IPS-11a (cell line): ENCODE results near the gene PDE4A.

Source experiments
- H3K4me3 ChIP-seq: one replicate; pipeline ENCODE4 v1.5.1; 2013; ENCODE audit warnings: low read depth, low read length, control low read depth

Gene PDE4A

DNA sequence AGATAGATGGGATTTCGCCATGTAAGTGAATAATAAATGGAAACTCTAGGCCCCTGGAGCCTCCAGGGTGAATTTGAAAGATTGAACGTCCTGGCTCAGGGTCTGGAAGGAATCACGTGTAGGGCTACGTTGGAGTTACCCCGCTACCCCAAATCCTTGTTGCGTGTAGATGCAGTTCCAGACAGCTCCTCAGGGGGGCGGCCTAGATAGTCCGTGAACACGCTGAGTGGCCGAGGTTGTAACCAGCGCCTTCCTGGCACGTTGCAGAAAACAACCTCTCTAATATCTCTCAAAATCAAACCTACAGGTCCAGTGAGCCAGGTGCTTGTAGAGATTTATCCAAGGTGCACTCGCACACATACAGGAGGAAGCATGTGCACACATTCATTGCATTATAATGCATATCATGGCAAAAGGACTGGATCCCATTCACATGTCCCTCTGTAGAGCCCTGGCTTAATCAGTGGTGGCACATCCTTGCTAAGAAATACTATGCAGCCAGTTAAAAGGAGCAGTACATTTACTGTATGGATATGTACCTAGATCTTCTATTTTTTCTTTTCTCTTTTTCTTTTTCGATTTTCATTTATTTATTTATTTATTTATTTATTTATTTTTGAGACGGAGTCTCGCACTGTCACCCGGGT is 85.4 kb downstream of the PDE4A start:
- H3K4me3 ChIP-seq: no peak overlapping the region

DNA sequence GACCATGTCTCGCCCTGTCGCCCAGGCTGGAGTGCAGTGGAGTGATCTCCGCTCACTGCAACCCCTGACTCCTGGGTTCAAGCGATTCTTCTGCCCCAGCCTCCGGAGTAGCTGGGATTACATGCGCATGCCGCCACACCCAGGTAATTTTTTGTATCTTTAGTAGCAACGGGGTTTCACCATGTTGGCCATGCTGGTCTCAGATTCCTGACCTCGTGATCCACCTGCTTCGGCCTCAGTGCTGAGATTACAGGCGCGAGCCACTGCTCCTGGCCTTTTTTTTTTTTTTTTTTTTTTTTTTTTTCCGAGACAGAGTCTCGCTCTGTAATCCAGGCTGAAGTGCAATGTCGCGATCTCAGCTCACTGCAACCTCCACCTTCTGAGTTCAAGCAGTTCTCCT is 87.7 kb downstream of the PDE4A start:
- no peak overlapping the region for H3K4me3 ChIP-seq

DNA sequence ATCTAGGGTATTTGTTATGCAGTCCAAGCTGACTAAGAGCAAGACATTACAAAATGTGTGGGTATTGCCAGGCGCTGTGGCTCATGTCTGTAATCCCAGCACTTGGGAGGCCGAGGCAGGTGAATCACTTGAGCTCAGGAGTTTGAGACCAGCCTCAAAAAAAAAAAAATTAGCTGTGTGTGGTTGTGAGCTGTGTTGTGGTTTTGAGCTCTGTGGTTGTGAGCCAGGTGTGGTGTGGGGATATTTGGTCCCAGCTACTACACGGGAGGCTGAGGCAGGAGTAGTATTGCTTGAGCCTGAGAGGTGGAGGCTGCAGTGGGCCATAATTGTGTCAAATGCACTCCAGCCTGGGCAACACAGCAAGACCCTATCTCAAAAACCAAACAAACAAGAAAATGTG is 88.4 kb downstream of the PDE4A start:
- H3K4me3 ChIP-seq: no peak overlapping the region

DNA sequence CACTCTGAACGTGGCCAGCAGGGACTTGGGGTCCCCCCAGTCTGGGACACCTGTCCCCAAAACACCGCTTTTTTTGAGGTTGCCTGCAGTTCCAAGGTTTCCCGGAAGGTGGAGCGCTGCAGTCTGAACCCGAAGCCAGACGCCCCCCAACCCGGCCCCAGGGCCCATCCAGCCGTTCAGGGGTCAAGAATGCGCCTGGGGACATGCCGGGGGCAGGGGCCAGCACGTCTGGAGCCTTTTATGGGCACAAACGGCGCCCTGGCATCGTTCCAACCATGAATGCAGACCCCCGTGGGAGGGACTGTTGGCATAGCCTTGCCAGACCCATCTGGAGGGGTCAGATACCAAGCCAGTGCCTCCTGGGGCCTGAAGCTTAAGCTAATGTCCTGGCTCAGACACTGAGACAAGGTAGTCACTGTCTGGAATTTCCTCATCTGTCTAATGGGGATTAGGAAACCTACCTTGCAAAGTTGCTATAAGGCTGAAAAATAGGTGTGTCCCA is 90.0 kb downstream of the PDE4A start:
- H3K4me3 ChIP-seq: no peak overlapping the region

DNA sequence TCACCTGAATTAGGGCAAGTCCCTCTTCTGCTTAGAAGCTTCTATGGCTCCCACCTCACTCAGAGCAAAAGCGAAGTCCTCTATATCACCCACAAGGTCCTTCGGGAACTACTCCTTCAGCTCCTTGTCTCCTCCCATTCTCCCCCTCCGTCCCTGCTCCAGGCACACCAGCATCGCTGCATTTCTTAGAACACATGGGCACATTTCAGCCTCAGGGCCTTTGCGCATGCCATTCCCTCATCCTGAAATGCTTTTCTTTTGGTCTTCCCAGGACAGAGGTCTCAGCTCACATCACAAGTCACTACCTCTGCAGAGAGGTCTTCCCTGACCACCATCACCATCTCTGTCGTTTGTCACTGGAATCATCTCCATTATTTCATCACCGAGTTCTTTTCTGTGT is 92.9 kb downstream of the PDE4A start:
- no peak overlapping the region for H3K4me3 ChIP-seq

DNA sequence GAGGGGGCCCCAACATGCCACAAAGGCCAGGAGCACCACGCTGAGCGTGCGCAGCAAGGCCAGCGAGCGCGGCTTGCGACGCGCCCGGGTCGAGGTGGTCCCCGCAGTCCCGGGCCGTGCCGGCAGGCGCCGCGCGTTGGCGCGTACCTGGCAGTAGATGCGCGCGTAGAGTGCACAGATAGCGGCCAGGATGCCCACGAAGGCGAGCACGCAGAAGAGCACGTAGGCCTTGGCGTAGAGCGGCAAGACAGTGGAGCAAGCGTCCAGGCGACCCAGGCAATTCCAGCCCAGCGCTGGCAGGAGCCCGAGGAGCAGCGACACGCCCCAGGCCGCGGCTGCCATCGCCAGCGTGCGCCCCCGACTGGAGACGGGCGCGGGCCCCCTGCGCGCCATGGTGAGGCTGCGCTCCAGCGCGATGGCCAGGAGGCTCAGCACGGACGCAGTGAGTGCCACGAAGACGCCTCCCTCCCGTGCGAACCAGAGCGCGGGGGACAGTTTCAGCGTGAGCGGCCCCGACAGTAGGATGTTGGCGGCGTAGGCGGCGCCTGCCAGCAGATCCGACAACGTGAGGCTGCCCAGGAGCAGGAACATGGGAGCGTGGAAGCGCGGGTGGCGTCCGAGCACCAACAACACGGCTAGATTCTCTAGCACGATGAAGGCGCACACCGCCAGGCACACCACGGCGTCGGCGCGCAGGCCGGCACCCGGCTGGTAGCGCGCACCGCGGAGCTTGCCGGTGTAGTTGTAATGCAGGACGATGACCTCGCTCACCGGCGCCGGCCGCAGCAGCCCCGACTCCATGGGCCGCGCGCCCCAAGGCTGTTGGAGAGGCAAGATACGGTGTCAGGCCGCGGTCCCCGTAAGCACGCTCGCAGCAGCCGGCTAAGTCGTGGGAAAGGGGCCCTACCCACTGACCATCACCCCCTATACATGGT is 94.1 kb downstream of the PDE4A start:
- peak overlapping the region; percentile 41 for H3K4me3 ChIP-seq

DNA sequence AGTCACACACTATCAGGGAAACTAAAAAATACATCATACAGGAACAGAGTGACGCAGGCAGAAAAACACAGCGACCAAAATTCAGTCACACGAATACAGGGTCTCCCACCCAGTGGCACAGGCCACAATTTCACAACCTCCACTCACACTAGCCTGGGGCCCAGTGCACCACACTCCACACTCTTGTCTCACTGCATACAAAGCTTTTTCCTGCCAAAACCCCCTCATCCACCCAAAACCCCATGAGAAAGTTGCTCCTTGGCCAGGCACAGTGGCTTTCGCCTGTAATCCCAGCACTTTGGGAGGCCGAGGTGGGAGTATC is 95.7 kb downstream of the PDE4A start:
- H3K4me3 ChIP-seq: no peak overlapping the region

DNA sequence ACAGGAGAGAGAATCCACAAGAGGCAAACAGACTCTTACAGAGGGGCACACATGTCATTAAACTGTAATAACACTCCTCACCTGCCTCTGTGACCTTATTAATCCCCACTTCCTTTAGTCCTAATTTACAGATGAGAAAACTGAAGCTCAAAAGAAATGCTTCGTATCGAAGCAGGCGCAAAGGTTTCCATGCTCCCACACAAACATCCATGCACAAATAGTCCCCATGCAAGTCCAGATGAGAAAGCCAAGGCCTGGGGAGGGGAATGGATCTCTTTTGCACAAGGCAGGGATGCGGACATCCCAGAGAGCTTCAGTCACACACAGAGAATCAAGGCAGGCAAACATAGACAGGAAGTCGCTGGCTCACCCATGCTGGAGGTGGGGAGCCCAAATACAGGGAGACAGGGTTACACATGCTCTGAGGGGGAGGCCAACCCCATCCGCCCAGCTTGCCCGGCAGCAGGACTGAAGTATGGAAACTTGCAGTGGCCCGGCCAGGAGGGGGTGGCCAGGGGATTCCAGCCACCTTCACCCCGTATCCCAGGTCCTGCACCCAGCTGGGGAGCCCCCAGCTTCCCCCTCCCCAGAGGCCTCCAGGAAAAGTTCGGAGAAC is 96.4 kb downstream of the PDE4A start:
- peak overlapping the region; percentile 50 for H3K4me3 ChIP-seq

DNA sequence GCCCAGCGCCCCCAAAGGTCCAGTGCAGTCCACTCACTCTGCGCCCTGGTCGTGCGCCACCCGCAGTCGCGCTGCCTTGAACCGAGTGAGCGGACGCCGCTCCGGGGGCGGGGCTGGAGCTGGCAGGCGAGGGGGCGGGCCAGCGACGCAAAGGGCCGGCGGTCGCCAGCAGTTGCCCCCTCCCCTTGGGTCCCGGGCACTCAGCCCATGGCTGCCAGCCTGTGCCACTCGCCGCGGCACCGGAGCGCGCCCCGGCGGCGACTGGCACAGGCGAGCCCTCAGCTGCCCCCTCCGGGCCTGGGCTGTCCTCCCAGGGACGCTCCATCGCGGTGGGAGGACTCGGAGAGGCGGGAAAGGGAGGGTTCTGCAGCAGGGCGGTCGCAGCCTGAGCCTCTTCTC is 97.0 kb downstream of the PDE4A start, which contains the start of gene S1PR5:
TSS of gene S1PR5 (minus strand) at position 87 of the 399 bp plus-strand sequence. CDS start 2,436 bp downstream, outside the sequence.
- peak within 1 kb of the TSS; percentile 50 for H3K4me3 ChIP-seq

DNA sequence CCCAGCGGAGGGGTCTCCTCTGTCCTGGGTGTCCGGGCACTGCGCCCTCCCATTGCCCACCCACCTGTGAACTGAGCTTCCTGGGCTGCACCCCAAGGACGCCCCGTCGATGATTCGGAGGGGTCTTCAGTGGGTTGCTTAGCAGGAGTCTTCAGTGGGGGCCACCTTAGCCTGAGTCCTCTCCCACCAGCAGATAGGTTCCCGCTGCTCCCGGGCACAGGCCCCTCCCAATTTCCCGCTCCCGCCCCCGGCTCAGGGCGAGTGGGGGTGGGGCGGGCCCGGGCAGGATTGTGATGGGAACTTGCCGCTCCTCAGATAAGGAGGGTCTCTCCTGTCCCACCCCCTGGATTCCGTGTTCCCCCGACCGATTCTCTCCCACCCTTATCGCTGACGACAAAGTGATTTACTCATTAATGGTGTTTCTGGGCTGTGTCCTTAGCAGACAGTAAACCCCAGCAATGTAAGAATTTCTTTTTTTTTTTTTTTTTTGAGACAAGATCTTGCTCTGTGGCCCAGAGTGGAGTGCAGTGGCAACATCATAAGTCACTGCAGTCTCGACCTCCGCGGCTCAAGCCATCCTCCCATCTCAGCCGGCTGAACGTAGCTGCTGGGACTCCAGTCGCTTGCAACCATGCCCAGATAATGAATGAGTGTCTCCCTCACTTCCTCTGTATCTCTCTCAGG is 97.6 kb downstream of the PDE4A start:
- peak overlapping the region; percentile 50 for H3K4me3 ChIP-seq

DNA sequence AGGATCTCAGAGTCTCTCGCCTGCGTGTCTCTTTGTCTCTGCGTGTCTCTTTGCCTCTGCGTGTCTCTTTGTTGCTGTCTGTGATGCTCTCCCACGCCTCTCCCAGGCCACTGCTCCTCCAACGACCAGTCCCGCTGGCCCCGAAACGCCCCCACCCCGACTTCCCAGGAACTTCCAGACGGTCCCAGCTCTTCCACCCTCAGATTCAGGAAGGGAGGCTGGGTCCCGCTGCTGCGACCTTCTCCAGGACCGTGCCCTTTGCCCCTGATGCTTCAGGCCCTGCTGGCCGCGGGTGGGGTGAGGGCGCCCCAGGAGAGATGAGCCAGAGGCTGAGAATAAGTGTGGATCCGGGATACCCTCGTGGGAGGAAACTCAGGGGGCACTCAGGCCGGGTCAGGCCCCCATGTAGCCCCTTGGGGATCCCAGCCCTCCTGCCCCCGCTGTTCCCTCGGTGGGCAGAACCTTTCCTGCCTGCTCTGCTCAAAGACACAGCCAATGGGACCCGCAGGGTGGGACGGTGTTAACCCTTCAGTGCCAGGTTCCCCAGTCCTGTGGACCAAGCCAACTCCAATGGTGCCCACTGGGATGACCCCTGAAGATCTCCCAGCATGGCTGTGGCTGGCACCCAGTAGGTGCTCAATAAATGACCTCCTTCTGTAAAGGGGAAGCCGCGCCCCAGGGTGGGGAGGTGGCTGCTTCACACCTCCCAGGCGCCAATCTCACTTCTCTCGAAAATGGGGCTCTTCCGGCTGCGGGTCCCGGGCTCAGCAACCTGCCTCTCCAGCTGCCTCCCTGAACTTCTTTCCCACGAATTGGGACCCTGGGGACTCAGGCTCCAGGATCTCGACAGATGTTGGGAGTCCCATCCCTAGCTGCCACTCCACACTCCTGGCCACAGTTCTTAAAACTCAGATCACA is 98.4 kb downstream of the PDE4A start:
- H3K4me3 ChIP-seq: peak overlapping the region; percentile 30
